MCF 10A (cell line): ENCODE data around the gene TBX6. TPM values are rescaled to one million over a fixed set of nuclear protein-coding genes. Genes with fewer than 3 reads are reported as not detected.

Experiments used
- BruUV-seq: library from RNA; stranded (reverse); fragments of 400-500 nt; replicated peaks from 2 replicates; lab custom pipeline; 2021; lab: Mats Ljungman, UMichigan
- CTCF ChIA-PET: fragments of 300-600 bp; sonication (Branson Sonifier 250); formaldehyde crosslinking; extraction: SDS; loops from one replicate; lab custom pipeline; 2021; ENCODE audit warnings: antibody characterized with exemption, inconsistent platforms; lab: Yijun Ruan, JAX
- POLR2A ChIA-PET: fragments of 300-600, 350-650 bp; sonication (Branson Sonifier 250); formaldehyde crosslinking; extraction: SDS; loops from one replicate; lab custom pipeline; 2020; ENCODE audit warnings: antibody characterized with exemption, inconsistent platforms; lab: Yijun Ruan, JAX
- DNase-seq: peaks from one replicate; pipeline ENCODE4 v3.0.0-alpha.2; 2018; ENCODE audit not compliant: unreplicated experiment
- H3K27ac Mint-ChIP-seq: one replicate; pipeline ENCODE4 v1.8.0; 2022; ENCODE audit warnings: mild to moderate bottlenecking, low read depth, mixed read lengths; ENCODE audit not compliant: unreplicated experiment
- H3K27me3 Mint-ChIP-seq: one replicate; pipeline ENCODE4 v1.8.0; 2022; ENCODE audit warnings: mixed read lengths; ENCODE audit not compliant: insufficient read depth, unreplicated experiment
- H3K36me3 Mint-ChIP-seq: one replicate; pipeline ENCODE4 v1.8.0; 2022; ENCODE audit warnings: mild to moderate bottlenecking, moderate library complexity, mixed read lengths; ENCODE audit not compliant: insufficient read depth, unreplicated experiment
- H3K4me1 Mint-ChIP-seq: one replicate; pipeline ENCODE4 v1.8.0; 2022; ENCODE audit warnings: mixed read lengths; ENCODE audit not compliant: insufficient read depth, unreplicated experiment
- H3K4me3 Mint-ChIP-seq: one replicate; pipeline ENCODE4 v1.8.0; 2022; ENCODE audit warnings: mild to moderate bottlenecking, moderate library complexity, mixed read lengths; ENCODE audit not compliant: unreplicated experiment
- H3K9me3 Mint-ChIP-seq: one replicate; pipeline ENCODE4 v1.8.0; 2022; ENCODE audit warnings: mixed read lengths; ENCODE audit not compliant: unreplicated experiment
- intact Hi-C: fragments of 100-400 bp; cut with micrococcal nuclease; formaldehyde crosslinking; loops from 2 replicates; pipeline ENCODE4 v1.14.1; 2022
- total RNA-seq: library from RNA; stranded (reverse); gene quantifications from 2 replicates; pipeline ENCODE4 v1.2.3, GENCODE V29; 2022
- TF ChIP-seq, protein P1 (sequence below): fragments of 200-600 bp; IDR thresholded peaks from one replicate; pipeline ENCODE4 v1.8.0; 2022; ENCODE audit warnings: antibody characterized with exemption, mild to moderate bottlenecking; ENCODE audit not compliant: unreplicated experiment

TBX6 gene
- total RNA-seq, 1 experiment from 2014 or later, result 0.16 TPM

DNA sequence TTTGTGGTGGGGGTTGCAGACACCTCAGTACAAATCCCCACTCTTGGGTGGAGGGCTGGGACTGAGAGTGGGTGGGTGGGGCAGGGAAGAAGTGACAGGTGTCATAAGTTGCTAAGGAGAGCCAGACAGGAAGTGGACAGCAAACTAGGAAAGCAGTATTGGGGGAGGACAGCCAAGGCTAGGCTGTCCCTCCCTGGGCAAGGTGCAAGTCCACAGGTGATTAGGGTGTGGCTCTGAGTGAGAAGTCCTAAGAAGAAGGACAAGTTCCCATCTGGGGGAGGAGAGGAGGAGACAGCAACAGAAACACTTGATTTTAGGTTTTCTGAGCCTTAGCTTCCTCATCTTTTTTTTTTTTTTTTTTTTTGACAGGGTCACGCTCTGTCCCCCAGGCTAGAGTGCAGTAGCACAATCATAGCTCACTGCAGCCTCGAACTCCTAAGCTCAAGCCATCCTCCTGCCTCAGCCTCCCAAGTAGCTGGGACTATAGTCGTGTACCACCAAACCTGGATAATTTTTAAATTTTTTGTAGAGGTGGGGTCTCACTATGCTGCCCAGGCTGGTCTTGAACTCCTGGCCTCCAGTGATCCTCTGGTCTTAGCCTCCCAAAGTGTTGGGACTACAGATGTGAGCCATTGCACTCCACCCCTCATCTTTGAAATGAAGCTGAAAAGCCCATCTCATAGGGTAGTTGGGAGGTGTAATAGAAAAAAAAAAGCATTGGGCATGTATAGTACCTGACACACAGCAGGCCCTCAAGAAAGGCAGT, 28.8 kb upstream of the TBX6 start:
- H3K4me3 Mint-ChIP-seq, result no peak overlapping the region
- no TSS peak for BruUV-seq
- ChIA-PET POLR2A (interaction anchor here (1.9 kb wide), 1 partner anchor 63 kb away, joined by 4 read pairs; the partner anchor contains the start of gene CORO1A), CTCF (no interaction called here)
- intact Hi-C loops, result loop anchor here (5.0 kb wide), 1 partner anchor 287 kb away; the partner anchor contains the start of gene ZNF771
- H3K4me1 Mint-ChIP-seq, result peaks cover 10% of the 10 kb centered on the region
- no peak for DNase-seq
- TF ChIP-seq, protein P1, sequence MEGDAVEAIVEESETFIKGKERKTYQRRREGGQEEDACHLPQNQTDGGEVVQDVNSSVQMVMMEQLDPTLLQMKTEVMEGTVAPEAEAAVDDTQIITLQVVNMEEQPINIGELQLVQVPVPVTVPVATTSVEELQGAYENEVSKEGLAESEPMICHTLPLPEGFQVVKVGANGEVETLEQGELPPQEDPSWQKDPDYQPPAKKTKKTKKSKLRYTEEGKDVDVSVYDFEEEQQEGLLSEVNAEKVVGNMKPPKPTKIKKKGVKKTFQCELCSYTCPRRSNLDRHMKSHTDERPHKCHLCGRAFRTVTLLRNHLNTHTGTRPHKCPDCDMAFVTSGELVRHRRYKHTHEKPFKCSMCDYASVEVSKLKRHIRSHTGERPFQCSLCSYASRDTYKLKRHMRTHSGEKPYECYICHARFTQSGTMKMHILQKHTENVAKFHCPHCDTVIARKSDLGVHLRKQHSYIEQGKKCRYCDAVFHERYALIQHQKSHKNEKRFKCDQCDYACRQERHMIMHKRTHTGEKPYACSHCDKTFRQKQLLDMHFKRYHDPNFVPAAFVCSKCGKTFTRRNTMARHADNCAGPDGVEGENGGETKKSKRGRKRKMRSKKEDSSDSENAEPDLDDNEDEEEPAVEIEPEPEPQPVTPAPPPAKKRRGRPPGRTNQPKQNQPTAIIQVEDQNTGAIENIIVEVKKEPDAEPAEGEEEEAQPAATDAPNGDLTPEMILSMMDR, result no peak
- no peaks in the 10 kb centered on the region for H3K9me3 Mint-ChIP-seq
- H3K27ac Mint-ChIP-seq, result no peak overlapping the region
- H3K27me3 Mint-ChIP-seq, result no peaks in the 10 kb centered on the region
- H3K36me3 Mint-ChIP-seq, result no peaks in the 10 kb centered on the region

DNA sequence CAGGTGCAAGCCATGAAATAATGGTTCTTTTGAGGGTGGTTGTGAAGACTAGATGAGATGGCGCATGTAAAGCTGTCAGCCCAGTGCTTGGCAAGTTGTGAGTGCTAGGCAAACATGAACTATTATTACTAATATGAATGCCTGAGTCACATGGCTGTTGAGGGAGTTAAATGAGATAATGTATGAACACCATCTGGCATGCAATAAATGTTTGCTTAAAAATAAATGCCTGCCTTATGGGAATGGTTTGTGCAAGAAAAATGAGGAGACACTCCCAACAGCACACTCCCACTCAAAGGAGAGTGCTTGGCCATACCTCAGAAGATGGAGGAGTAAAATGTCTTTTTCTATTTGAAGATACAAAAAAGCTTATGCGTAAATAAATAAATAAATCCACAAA, 27.7 kb upstream of the TBX6 start:
- no peaks in the 10 kb centered on the region for H3K9me3 Mint-ChIP-seq
- POLR2A ChIA-PET, result interaction anchor here (0.6 to 1.9 kb wide), 3 partner anchors 27 to 64 kb away, joined by 3 to 4 read pairs (median 4); partner anchors contain the start of gene CORO1A

DNA sequence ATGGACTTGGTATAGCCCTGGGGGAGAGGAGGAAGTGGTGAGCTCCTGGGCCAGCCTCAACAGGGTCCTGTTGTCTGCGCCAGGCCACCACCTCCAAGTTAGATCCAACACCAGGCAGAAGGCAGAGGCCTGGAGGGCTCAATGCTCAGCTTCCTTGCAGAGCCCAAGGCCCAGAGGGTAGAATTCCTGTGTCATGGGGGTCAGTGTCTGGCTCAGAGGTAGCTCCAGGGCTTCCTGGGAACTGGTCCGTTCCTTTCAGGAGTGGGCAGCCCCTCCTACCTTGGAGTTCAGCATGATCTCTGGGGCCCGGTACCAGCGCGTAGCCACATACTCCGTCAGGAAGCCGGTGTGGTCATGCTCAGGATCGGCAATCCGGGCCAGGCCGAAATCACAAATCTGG, 26.0 kb upstream of the TBX6 start:
- DNase-seq, result no peak
- Mint-ChIP-seq H3K27ac (no peak overlapping the region), H3K27me3 (no peaks in the 10 kb centered on the region), H3K9me3 (no peaks in the 10 kb centered on the region), H3K4me3 (no peak overlapping the region), H3K36me3 (peaks cover 6% of the 10 kb centered on the region), H3K4me1 (peaks cover 6% of the 10 kb centered on the region)
- ChIA-PET CTCF (interaction anchor here (0.6 to 0.7 kb wide), 2 partner anchors 61 to 292 kb away, joined by 3 to 5 read pairs; no protein-coding TSS in a partner anchor), POLR2A (interaction anchor here (0.6 kb wide), 1 partner anchor 52 kb away, joined by 3 read pairs; the partner anchor contains the start of gene ALDOA)
- TF ChIP-seq, protein P1, result no peak
- BruUV-seq, result no TSS peak
- intact Hi-C loops, result no loop called here

More for the DNA sequence above, 27.7 kb upstream of the TBX6 start:
- no TSS peak for BruUV-seq
- TF ChIP-seq, protein P1, result no peak
- Mint-ChIP-seq H3K27me3 (no peaks in the 10 kb centered on the region), H3K27ac (no peak overlapping the region), H3K4me1 (peaks cover 7% of the 10 kb centered on the region), H3K4me3 (no peak overlapping the region), H3K36me3 (peaks cover 6% of the 10 kb centered on the region)
- CTCF ChIA-PET, result no interaction called here
- intact Hi-C loops, result no loop called here
- no peak for DNase-seq
